HG03378 (cell line): ENCODE measurements around the gene ARHGEF6.
"Not testable (repeated sequence)": the region's sequence is repeated elsewhere in the genome, so short reads cannot be mapped to it uniquely, and the experiment has no call there.

Experiments used
- ATAC-seq: cut with Tn5 transposase; IDR thresholded peaks from one replicate; pipeline ENCODE4 v1.9.1; 2021; ENCODE audit warnings: mild to moderate bottlenecking, moderate library complexity; ENCODE audit not compliant: unreplicated experiment

ARHGEF6 gene

DNA sequence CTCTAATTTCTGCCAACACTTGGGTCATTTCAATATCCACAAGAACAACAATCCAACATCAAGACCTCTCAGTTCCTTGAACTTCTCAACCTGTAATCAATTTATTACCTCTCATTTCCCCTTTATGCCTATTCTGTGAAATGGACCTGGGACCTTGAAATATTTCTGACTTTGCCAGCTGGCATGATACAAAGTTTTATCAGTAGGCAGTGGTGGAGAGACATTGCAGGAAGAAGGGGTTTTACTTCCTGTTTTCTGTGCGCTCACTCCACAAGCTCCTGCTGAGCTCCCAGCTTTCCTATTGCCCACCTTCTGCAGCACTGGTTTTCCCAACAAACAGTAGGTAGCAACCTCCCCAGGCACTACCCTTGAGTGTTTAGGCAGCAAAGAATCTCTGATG, 3.5 kb upstream of the ARHGEF6 start:
- ATAC-seq, result no peak

DNA sequence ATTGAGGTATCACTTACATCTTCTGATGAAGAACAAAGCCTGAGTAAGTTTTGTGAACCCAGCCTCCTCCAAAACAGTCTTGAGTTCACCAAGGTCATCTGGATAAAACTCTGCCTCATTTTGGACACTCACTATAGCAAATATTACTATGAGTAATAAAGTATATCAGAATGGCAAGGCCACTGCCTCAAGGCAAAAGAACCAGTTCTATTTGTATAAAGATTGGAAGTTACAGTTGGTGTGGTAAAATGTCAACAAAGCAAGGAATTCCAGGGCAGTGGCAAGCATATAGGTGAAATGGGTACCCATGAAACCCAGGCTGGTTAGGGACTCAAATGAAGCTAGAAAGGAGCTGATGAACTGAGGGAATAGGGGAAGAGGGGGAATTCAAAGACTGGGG, 2.4 kb upstream of the ARHGEF6 start:
- no peak for ATAC-seq

GRCh38 chrX:136781180-136781797, 557 bp upstream of the ARHGEF6 start:
- ATAC-seq, result no peak

GRCh38 chrX:136780241-136780640, 491 bp downstream of the ARHGEF6 start:
- no peak for ATAC-seq

DNA sequence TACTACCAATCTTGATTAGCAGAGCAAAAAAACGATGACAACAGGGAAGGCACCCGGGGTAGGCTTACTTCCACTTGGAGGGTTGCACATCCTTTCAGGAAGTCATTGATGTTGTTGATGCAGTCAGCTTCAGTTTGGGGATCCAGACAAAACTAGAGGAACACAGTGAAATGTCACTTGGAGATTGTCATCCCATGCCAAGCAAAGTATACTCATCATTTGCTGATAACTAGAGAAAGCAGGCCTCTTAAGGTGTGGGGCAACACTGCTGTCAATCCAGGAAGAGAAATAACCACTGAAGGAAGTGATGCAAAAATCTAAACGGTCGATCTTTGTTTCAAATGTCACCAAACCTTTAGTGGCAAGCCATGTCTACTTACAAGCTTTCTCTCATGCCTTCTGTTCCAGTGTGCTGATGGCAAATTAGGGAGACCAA, 1.4 kb downstream of the ARHGEF6 start:
- peak; percentile 37 for ATAC-seq

- no peak for ATAC-seq
These were observed 1.8 kb downstream of the ARHGEF6 start for GRCh38 chrX:136778916-136779315.

- no peak for ATAC-seq
These were observed 2.7 kb downstream of the ARHGEF6 start for GRCh38 chrX:136778020-136778419.

DNA sequence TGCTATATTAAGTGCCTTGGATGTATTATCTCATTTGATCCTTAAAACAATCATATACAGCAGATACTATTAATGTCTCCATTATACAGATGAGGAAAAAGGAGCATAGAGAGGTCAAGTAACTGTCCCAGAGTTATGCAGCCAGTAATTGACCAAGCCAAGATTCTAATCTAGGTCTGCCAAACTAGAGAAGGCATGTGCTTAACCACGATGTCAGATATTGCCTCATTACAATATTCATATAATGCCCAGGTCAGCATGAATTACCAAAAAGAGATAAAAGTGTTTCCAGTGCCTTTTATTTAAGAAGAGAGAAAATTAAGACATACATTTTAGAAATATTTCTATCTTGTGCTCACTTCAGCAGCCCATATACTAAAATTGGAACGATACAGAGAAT, 7.1 kb downstream of the ARHGEF6 start:
- no peak for ATAC-seq

GRCh38 chrX:136771869-136772268, 8.9 kb downstream of the ARHGEF6 start:
- ATAC-seq, result not testable (repeated sequence)

DNA sequence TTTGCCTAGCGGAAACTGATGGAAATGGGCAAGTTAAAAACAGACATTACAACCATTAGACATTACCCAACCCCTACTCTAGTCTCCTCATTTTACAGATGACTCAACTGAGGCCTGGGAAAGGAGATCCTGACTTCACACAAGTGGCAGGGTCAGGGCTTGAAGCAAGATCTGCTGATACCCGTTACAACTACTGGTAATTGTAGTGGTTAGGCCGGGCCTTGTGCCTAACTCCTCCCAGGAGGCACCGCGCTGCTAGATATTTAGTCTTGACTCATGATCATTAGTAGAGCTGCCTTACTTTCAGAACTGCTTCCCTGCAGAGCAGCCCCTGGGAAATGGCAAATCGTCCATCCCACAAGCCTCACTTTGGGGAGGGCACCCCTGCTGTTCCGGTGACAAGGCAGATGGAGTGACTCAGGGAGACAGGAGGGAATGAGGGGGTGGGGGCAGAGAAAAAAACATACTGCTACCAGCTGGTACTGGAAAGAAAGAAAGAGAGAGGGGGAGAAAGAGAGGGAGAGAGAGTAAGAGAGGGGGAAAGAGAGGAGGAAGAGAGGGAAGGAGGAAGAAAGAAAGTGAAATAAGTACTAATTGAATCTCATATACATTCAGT, 12.2 kb downstream of the ARHGEF6 start:
- no peak for ATAC-seq

GRCh38 chrX:136767104-136767941, 13.4 kb downstream of the ARHGEF6 start:
- peak; percentile 55 for ATAC-seq

DNA sequence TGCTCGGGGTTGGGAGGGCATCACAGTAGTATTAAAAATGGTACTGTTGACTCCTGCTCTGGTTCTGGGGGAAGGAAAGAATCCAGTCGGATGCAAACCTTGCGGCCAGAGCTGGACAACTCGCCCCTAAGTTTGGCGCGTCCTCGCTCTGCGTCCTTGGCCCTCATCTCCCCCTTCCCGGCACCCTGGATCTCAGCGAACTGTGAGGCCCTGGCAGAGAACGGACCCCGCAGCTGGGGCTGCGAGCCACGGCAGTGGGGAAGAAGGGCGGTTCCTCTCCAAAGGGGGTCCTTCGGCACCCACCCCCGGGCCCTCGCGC, 14.0 kb downstream of the ARHGEF6 start:
- ATAC-seq, result no peak

- ATAC-seq, result no peak
These were observed 14.8 kb downstream of the ARHGEF6 start for GRCh38 chrX:136765821-136766356.

GRCh38 chrX:136764206-136764605, 16.5 kb downstream of the ARHGEF6 start:
- no peak for ATAC-seq

DNA sequence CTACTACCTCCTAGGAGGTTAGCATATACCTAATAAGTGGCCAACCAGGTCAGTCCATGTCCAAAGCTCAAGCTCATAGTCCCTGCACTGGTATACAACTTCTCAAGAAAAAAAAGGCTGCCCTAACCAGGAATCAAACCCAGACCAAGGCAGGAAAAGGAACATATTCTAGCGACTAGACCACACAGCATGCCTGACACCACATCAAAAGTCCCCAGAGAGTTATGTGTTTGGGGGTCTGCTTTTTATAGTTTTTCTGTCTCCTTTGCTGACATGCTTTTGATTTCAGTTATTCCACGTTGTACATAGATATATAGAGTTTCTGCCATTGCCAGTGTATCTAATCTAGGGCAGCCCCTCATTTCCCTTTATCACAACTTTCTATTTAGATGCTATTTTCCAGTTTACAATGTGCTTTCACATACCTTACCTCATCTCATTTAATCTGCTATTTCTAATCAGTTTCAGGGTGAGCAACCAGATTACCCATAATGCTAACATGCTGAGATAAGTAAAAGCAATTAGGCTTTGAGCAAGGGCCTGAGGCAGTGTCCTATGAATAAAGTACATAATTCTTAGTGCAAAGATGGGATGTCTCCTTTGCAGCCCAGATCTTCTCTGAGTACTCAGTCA, 17.8 kb downstream of the ARHGEF6 start:
- no peak for ATAC-seq

DNA sequence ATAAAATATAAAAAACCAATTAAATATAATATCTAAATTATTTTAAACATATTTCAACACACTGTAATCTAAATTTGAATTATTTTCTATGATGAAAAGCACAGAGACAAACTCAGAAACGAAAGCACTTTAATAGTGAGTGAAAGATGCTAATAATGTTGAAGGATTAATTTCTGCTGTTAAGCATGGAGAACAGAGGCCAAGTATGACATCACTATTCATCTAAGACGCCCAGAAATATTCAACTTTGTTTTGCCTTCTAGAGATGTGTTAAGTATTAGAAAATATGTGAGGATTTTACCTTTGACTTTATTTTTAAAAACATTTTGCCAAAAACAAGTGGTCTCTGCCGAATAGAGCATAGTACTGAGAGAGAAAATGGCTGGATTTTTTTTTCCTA, 19.3 kb downstream of the ARHGEF6 start:
- ATAC-seq, result no peak

GRCh38 chrX:136759968-136760367, 20.8 kb downstream of the ARHGEF6 start:
- ATAC-seq, result peak; percentile 89

GRCh38 chrX:136755411-136755810, 25.3 kb downstream of the ARHGEF6 start:
- no peak for ATAC-seq

- no peak for ATAC-seq
These were observed 26.1 kb downstream of the ARHGEF6 start for GRCh38 chrX:136754651-136755050.

DNA sequence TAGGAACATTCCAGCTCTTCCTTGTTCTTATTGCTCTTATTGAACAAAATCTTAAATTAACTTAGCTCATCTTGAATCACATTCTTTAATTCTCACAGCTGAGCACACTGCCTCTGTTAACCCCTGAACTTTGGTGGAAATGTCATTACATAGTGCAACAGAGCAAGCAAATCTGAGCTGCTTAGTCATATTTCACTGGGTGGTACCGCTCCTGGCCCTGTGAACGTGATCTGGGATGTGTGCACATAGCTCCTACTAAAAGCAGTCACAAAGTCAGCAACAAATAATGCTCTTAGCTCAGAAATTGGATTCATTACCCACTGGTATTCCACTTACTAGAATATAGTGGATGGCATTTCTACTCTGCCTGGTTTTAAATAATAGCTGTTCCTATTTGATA, 27.9 kb downstream of the ARHGEF6 start:
- ATAC-seq, result no peak

DNA sequence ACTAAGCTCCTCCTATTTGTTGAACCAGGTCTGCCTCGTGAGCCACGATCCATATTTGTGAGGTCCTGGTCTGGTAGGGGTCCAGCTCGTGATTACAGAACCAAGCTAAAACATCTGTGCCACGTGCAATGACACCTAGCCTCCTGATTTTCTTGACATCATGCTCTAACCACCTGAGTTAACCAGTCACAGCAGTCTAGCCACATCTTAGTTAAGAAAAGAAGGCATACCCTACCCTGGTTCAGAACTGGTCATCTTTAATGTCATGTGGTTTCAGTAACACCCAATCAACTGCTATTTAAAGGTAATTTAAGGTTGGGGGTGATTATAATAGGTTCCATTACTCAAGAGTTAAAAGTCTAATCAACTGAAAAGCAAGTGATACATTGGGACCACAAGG, 28.4 kb downstream of the ARHGEF6 start:
- ATAC-seq, result no peak
